Measurements from ENCODE around the gene LCTL. TPM values are rescaled to one million over a fixed set of nuclear protein-coding genes. Genes with fewer than 3 reads are reported as not detected.

LCTL gene
- total and polyA plus RNA-seq, 11 donors, result not detected

- DNase-seq, result no peak
- WGBS, 4 donors, result 88 to 95% (median 94%) methylated on average over 4 of the region's 4 CpGs
Measured at GRCh38 chr15:66563126-66563525, 2.7 kb downstream of the LCTL start.

GRCh38 chr15:66560856-66561525, 4.8 kb downstream of the LCTL start:
- H3K4me3 ChIP-seq, result no peak overlapping the region
- intact Hi-C loops (cut with DNase I), result no loop called here
- no peaks in the 10 kb centered on the region for H3K36me3 ChIP-seq
- WGBS, 4 donors, result 89 to 94% (median 92%) methylated on average over 13 to 18 of the region's 18 CpGs
- no peak for TF ChIP-seq POLR2A (IDR thresholded peaks at IDR 0.05)
- no peak for TF ChIP-seq CTCF (IDR thresholded peaks at IDR 0.05)
- ATAC-seq (no peak), DNase-seq (no peak)
- H3K4me1 ChIP-seq, result no peaks in the 10 kb centered on the region
- H3K27me3 ChIP-seq, result no peaks in the 10 kb centered on the region
- H3K9me3 ChIP-seq, result peaks cover 0 to 3% (median 0%) of the 10 kb centered on the region in 12 donors
- H3K27ac ChIP-seq, result no peak overlapping the region

More at GRCh38 chr15:66563126-66563525, 2.7 kb downstream of the LCTL start:
- Histone ChIP-seq H3K27me3 (no peaks in the 10 kb centered on the region), H3K27ac (no peak overlapping the region), H3K4me3 (no peak overlapping the region), H3K36me3 (no peaks in the 10 kb centered on the region), H3K9me3 (no peaks in the 10 kb centered on the region), H3K4me1 (peaks cover 0 to 7% (median 0%) of the 10 kb centered on the region in 12 donors)
- no peak for ATAC-seq
- intact Hi-C loops (cut with DNase I), result no loop called here
- TF ChIP-seq POLR2A (IDR thresholded peaks at IDR 0.05), result no peak
- no peak for TF ChIP-seq CTCF (IDR thresholded peaks at IDR 0.05)

- no peaks in the 10 kb centered on the region for H3K36me3 ChIP-seq
- H3K27me3 ChIP-seq, result no peaks in the 10 kb centered on the region
- ATAC-seq, result no peak
- peaks cover 0 to 10% (median 0%) of the 10 kb centered on the region in 12 donors for H3K9me3 ChIP-seq
- intact Hi-C loops (cut with DNase I), result no loop called here
- no peak for DNase-seq
- H3K27ac ChIP-seq, result no peak overlapping the region
- TF ChIP-seq CTCF (IDR thresholded peaks at IDR 0.05), result no peak
- no peak for TF ChIP-seq POLR2A (IDR thresholded peaks at IDR 0.05)
- no peak overlapping the region for H3K4me3 ChIP-seq
- 93 to 98% (median 96%) methylated on average over 6 of the region's 6 CpGs for WGBS, 4 donors
- H3K4me1 ChIP-seq, result no peaks in the 10 kb centered on the region
Measured at GRCh38 chr15:66558271-66558670, 7.5 kb downstream of the LCTL start.

GRCh38 chr15:66555685-66556084, 10.1 kb downstream of the LCTL start:
- Histone ChIP-seq H3K9me3 (peaks cover 0 to 10% (median 0%) of the 10 kb centered on the region in 12 donors), H3K27ac (no peak overlapping the region), H3K4me1 (no peaks in the 10 kb centered on the region), H3K27me3 (no peaks in the 10 kb centered on the region), H3K4me3 (no peak overlapping the region), H3K36me3 (no peaks in the 10 kb centered on the region)
- DNase-seq, result no peak
- ATAC-seq, result no peak
- TF ChIP-seq POLR2A (IDR thresholded peaks at IDR 0.05), result no peak
- no peak for TF ChIP-seq CTCF (IDR thresholded peaks at IDR 0.05)
- intact Hi-C loops (cut with DNase I), result no loop called here
